Mesendoderm (in vitro differentiated cells): ENCODE measurements around the gene LEKR1.
A peak's percentile ranks its signal among the peaks of the same experiment; 100 is the strongest.

Source experiments
- DNase-seq: peaks from one replicate; pipeline ENCODE4 v3.0.0; 2013
- H2AK5ac ChIP-seq: 2 replicates; pipeline ENCODE4 v1.6.1; 2013; ENCODE audit warnings: low read length, inconsistent platforms
- H2BK120ac ChIP-seq: 2 replicates; pipeline ENCODE4 v1.6.1; 2013; ENCODE audit warnings: low read depth, mild to moderate bottlenecking, low read length, moderate library complexity, mixed read lengths
- H2BK15ac ChIP-seq: replicated peaks from 2 replicates; pipeline ENCODE4 v1.6.1; 2013; ENCODE audit warnings: low read depth, mild to moderate bottlenecking, moderate library complexity
- H2BK5ac ChIP-seq: 2 replicates; pipeline ENCODE4 v1.6.1; 2013; ENCODE audit warnings: low read length, inconsistent platforms
- H3K18ac ChIP-seq: 2 replicates; pipeline ENCODE4 v1.6.1; 2013; ENCODE audit warnings: mild to moderate bottlenecking, low read length, mixed read lengths
- H3K23ac ChIP-seq: one replicate; pipeline ENCODE4 v1.6.1; 2013; ENCODE audit warnings: low read length
- H3K27ac ChIP-seq: 2 replicates; pipeline ENCODE4 v1.5.1; 2013; ENCODE audit warnings: low read depth, mild to moderate bottlenecking, inconsistent platforms, low read length, moderate library complexity
- H3K27me3 ChIP-seq: 2 replicates; pipeline ENCODE4 v1.6.1; 2013; ENCODE audit warnings: low read length, control low read depth, mild to moderate bottlenecking, inconsistent platforms; ENCODE audit not compliant: insufficient read depth, poor library complexity
- H3K36me3 ChIP-seq: 2 replicates; pipeline ENCODE4 v1.6.1; 2013; ENCODE audit warnings: low read length, inconsistent platforms; ENCODE audit not compliant: control insufficient read depth, insufficient read depth
- H3K4ac ChIP-seq: one replicate; pipeline ENCODE4 v1.6.1; 2013; ENCODE audit warnings: low read depth, mild to moderate bottlenecking, low read length, moderate library complexity
- H3K4me1 ChIP-seq: 2 replicates; pipeline ENCODE4 v1.6.1; 2013; ENCODE audit warnings: low read depth, low read length, inconsistent platforms; ENCODE audit not compliant: control insufficient read depth
- H3K4me2 ChIP-seq: 2 replicates; pipeline ENCODE4 v1.6.1; 2013; ENCODE audit warnings: low read length
- H3K4me3 ChIP-seq: 2 replicates; pipeline ENCODE4 v1.5.1; 2013; ENCODE audit warnings: mild to moderate bottlenecking, low read length
- H3K56ac ChIP-seq: one replicate; pipeline ENCODE4 v1.6.1; 2013; ENCODE audit warnings: low read length
- H3K79me1 ChIP-seq: 2 replicates; pipeline ENCODE4 v1.6.1; 2013; ENCODE audit warnings: low read length, inconsistent platforms
- H3K79me2 ChIP-seq: 2 replicates; pipeline ENCODE4 v1.6.1; 2013; ENCODE audit warnings: mild to moderate bottlenecking, low read length; ENCODE audit not compliant: control insufficient read depth, insufficient read depth
- H3K9ac ChIP-seq: 2 replicates; pipeline ENCODE4 v1.6.1; 2013; ENCODE audit warnings: low read length, inconsistent platforms
- H4K5ac ChIP-seq: one replicate; pipeline ENCODE4 v1.6.1; 2013; ENCODE audit warnings: low read length
- H4K8ac ChIP-seq: one replicate; pipeline ENCODE4 v1.6.1; 2013; ENCODE audit warnings: low read depth, mild to moderate bottlenecking, control low read depth, low read length, moderate library complexity
- WGBS: extraction: QIAGEN DNeasy Blood & Tissue Kit; methylation state at CpG from one replicate; pipeline ENCODE4 v1.1.7; 2013; ENCODE audit warnings: low lambda C conversion rate, missing lambda C conversion rate; ENCODE audit not compliant: insufficient coverage; ENCODE audit errors: extremely low coverage; 5-methylcytosine and 5-hydroxymethylcytosine counted together

LEKR1 gene

DNA sequence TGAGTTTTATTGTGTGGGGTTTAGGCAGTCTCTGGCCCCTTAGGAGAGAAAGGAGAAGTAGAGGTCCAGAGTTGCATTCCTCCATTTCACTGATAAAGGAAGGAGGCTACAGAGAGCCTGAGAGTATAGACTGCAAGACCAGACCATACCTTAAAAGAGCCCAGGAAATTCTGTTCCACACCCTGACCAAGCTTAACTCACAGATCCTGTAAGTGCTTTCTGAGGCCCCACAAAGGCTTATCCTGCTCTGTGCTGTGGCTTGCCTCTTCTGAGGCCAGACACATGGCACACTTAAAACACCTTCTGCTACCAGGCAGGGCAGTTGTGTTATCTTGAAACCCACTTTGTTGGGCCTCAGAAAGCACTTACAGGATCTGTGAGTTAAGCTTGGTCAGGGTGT, 39.2 kb upstream of the LEKR1 start:
- Histone ChIP-seq H3K4ac (no peak overlapping the region), H3K56ac (no peak overlapping the region), H3K23ac (no peak overlapping the region), H3K4me2 (no peak overlapping the region), H2AK5ac (no peak overlapping the region), H3K79me2 (no peaks in the 10 kb centered on the region), H3K79me1 (no peaks in the 10 kb centered on the region), H3K27me3 (no peaks in the 10 kb centered on the region), H2BK15ac (no peak overlapping the region), H3K4me1 (peaks cover 2% of the 10 kb centered on the region), H3K27ac (no peak overlapping the region), H2BK5ac (no peak overlapping the region), H3K4me3 (no peak overlapping the region), H4K8ac (no peak overlapping the region), H2BK120ac (no peak overlapping the region), H3K18ac (peak overlapping the region; percentile 23), H3K9ac (no peak overlapping the region), H3K36me3 (no peaks in the 10 kb centered on the region), H4K5ac (no peak overlapping the region)
- DNase-seq = peak; percentile 26

- Histone ChIP-seq H3K4me2 (no peak overlapping the region), H3K18ac (peak overlapping the region; percentile 39), H3K23ac (no peak overlapping the region), H2AK5ac (no peak overlapping the region), H2BK120ac (no peak overlapping the region), H3K27ac (no peak overlapping the region), H3K79me2 (no peaks in the 10 kb centered on the region), H3K79me1 (no peaks in the 10 kb centered on the region), H3K9ac (no peak overlapping the region), H3K4me3 (no peak overlapping the region), H3K27me3 (no peaks in the 10 kb centered on the region), H3K56ac (peak overlapping the region; percentile 17), H3K4me1 (peaks cover 2% of the 10 kb centered on the region), H2BK15ac (no peak overlapping the region), H4K8ac (no peak overlapping the region), H3K36me3 (no peaks in the 10 kb centered on the region), H2BK5ac (no peak overlapping the region), H4K5ac (no peak overlapping the region), H3K4ac (no peak overlapping the region)
- DNase-seq = peak; percentile 56
- WGBS = no CpG with 5 or more reads among the region's 1 CpG
Measured at GRCh38 chr3:156787926-156788663, 38.1 kb upstream of the LEKR1 start.

- Histone ChIP-seq H4K5ac (no peak overlapping the region), H3K4me3 (no peak overlapping the region), H3K27me3 (no peaks in the 10 kb centered on the region), H3K9ac (no peak overlapping the region), H3K4me1 (peaks cover 2% of the 10 kb centered on the region), H3K4ac (no peak overlapping the region), H2BK120ac (no peak overlapping the region), H3K79me2 (no peaks in the 10 kb centered on the region), H2BK5ac (no peak overlapping the region), H3K56ac (no peak overlapping the region), H3K79me1 (no peaks in the 10 kb centered on the region), H3K18ac (no peak overlapping the region), H3K23ac (no peak overlapping the region), H3K27ac (no peak overlapping the region), H3K36me3 (no peaks in the 10 kb centered on the region), H2BK15ac (no peak overlapping the region), H3K4me2 (no peak overlapping the region), H2AK5ac (no peak overlapping the region), H4K8ac (no peak overlapping the region)
- DNase-seq = no peak
- no CpG with 5 or more reads among the region's 3 CpGs for WGBS
Measured at GRCh38 chr3:156788846-156789245, 37.3 kb upstream of the LEKR1 start.

GRCh38 chr3:156790156-156790555, 36.0 kb upstream of the LEKR1 start:
- Histone ChIP-seq H3K79me2 (no peaks in the 10 kb centered on the region), H3K27ac (no peak overlapping the region), H3K4me2 (no peak overlapping the region), H3K9ac (no peak overlapping the region), H3K27me3 (no peaks in the 10 kb centered on the region), H4K5ac (no peak overlapping the region), H2BK120ac (no peak overlapping the region), H3K4ac (no peak overlapping the region), H3K4me3 (no peak overlapping the region), H4K8ac (no peak overlapping the region), H3K23ac (no peak overlapping the region), H2BK15ac (no peak overlapping the region), H2BK5ac (no peak overlapping the region), H3K79me1 (no peaks in the 10 kb centered on the region), H3K56ac (no peak overlapping the region), H3K36me3 (no peaks in the 10 kb centered on the region), H3K4me1 (peaks cover 2% of the 10 kb centered on the region), H2AK5ac (no peak overlapping the region), H3K18ac (no peak overlapping the region)
- no peak for DNase-seq

DNA sequence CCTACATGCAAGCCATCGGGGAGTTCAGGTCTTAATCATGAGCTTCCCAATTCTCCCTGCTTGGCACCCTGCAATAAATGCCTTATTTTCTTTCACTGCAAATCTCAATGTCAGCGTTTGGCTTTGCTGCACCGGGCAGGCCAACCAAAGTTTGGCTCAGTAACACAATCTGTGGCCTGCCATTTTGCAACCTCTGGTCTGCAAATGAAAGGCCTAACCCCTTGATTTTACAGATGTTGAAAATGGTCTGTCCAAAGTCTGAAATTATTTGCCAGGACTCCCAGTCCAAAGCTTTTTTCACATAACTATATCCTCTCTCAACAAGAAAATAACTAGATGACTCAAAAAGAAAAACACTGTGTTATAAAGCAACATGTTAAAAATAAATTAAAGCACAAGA, 34.0 kb upstream of the LEKR1 start:
- no peak overlapping the region for H2BK15ac ChIP-seq
- no peak overlapping the region for H2BK120ac ChIP-seq
- no peak overlapping the region for H3K4me2 ChIP-seq
- H3K4ac ChIP-seq = peak overlapping the region; percentile 62
- H3K4me1 ChIP-seq = peaks cover 2% of the 10 kb centered on the region
- no peak overlapping the region for H3K27ac ChIP-seq
- H3K36me3 ChIP-seq = no peaks in the 10 kb centered on the region
- no peak for DNase-seq
- H3K56ac ChIP-seq = no peak overlapping the region
- WGBS = no CpG with 5 or more reads among the region's 3 CpGs
- no peak overlapping the region for H3K23ac ChIP-seq
- H3K27me3 ChIP-seq = no peaks in the 10 kb centered on the region
- H3K4me3 ChIP-seq = no peak overlapping the region
- no peak overlapping the region for H2AK5ac ChIP-seq
- no peak overlapping the region for H3K18ac ChIP-seq
- H3K9ac ChIP-seq = no peak overlapping the region
- no peak overlapping the region for H4K8ac ChIP-seq
- no peaks in the 10 kb centered on the region for H3K79me1 ChIP-seq
- H4K5ac ChIP-seq = no peak overlapping the region
- no peaks in the 10 kb centered on the region for H3K79me2 ChIP-seq
- H2BK5ac ChIP-seq = no peak overlapping the region

GRCh38 chr3:156792536-156792935, 33.6 kb upstream of the LEKR1 start:
- H4K8ac ChIP-seq = no peak overlapping the region
- H2BK5ac ChIP-seq = no peak overlapping the region
- no peaks in the 10 kb centered on the region for H3K27me3 ChIP-seq
- WGBS = no CpG with 5 or more reads among the region's 3 CpGs
- H2BK15ac ChIP-seq = no peak overlapping the region
- no peak overlapping the region for H3K4me3 ChIP-seq
- no peak for DNase-seq
- H4K5ac ChIP-seq = no peak overlapping the region
- H3K9ac ChIP-seq = no peak overlapping the region
- no peak overlapping the region for H3K27ac ChIP-seq
- H3K4ac ChIP-seq = no peak overlapping the region
- no peaks in the 10 kb centered on the region for H3K79me2 ChIP-seq
- no peak overlapping the region for H3K18ac ChIP-seq
- peaks cover 2% of the 10 kb centered on the region for H3K4me1 ChIP-seq
- no peak overlapping the region for H3K56ac ChIP-seq
- H3K79me1 ChIP-seq = no peaks in the 10 kb centered on the region
- H2AK5ac ChIP-seq = no peak overlapping the region
- H3K4me2 ChIP-seq = no peak overlapping the region
- no peak overlapping the region for H3K23ac ChIP-seq
- no peak overlapping the region for H2BK120ac ChIP-seq
- H3K36me3 ChIP-seq = no peaks in the 10 kb centered on the region
